Measurements from ENCODE around the gene PSMD1. TPM values are rescaled to one million over a fixed set of nuclear protein-coding genes. Genes with fewer than 3 reads are reported as not detected.

The PSMD1 gene
- total RNA-seq, 1 donor from 2014 or later, result 104 TPM

GRCh38 chr2:231110551-231110950 lies 53.9 kb downstream of the PSMD1 start:
- DNase-seq (ENCODE audit: extremely low read depth, low read depth, low spot score), result no peak

GRCh38 chr2:231111987-231112386 lies 55.3 kb downstream of the PSMD1 start:
- no peak for DNase-seq (ENCODE audit: extremely low read depth, low read depth, low spot score)

- no peak for DNase-seq (ENCODE audit: extremely low read depth, low read depth, low spot score)
These were observed 56.8 kb downstream of the PSMD1 start for GRCh38 chr2:231113489-231113888.

GRCh38 chr2:231115651-231116050 lies 59.0 kb downstream of the PSMD1 start:
- no peak for DNase-seq (ENCODE audit: extremely low read depth, low read depth, low spot score)

- no peak for DNase-seq (ENCODE audit: extremely low read depth, low read depth, low spot score)
These were observed 60.5 kb downstream of the PSMD1 start for GRCh38 chr2:231117148-231117547.

- DNase-seq (ENCODE audit: extremely low read depth, low read depth, low spot score), result no peak
These were observed 61.4 kb downstream of the PSMD1 start for GRCh38 chr2:231117922-231118613.

- no peak for DNase-seq (ENCODE audit: extremely low read depth, low read depth, low spot score)
These were observed 61.9 kb downstream of the PSMD1 start for GRCh38 chr2:231118614-231118942.

- no peak for DNase-seq (ENCODE audit: extremely low read depth, low read depth, low spot score)
These were observed 66.8 kb downstream of the PSMD1 start for GRCh38 chr2:231123362-231123898.

GRCh38 chr2:231124838-231125568 lies 68.3 kb downstream of the PSMD1 start, which contains the start of gene HTR2B:
TSS of gene HTR2B (minus strand) at chr2:231125042. CDS start at chr2:231123764, 1,278 bp downstream.
- no peak for DNase-seq (ENCODE audit: extremely low read depth, low read depth, low spot score)

GRCh38 chr2:231126123-231126522 lies 69.5 kb downstream of the PSMD1 start:
- no peak for DNase-seq (ENCODE audit: extremely low read depth, low read depth, low spot score)

- no peak for DNase-seq (ENCODE audit: extremely low read depth, low read depth, low spot score)
These were observed 70.8 kb downstream of the PSMD1 start for GRCh38 chr2:231127480-231127879.

GRCh38 chr2:231127936-231128335 lies 71.3 kb downstream of the PSMD1 start:
- no peak for DNase-seq (ENCODE audit: extremely low read depth, low read depth, low spot score)

- no peak for DNase-seq (ENCODE audit: extremely low read depth, low read depth, low spot score)
These were observed 71.9 kb downstream of the PSMD1 start for GRCh38 chr2:231128541-231128940.

- no peak for DNase-seq (ENCODE audit: extremely low read depth, low read depth, low spot score)
These were observed 72.5 kb downstream of the PSMD1 start for GRCh38 chr2:231129216-231129615.

- no peak for DNase-seq (ENCODE audit: extremely low read depth, low read depth, low spot score)
These were observed 73.8 kb downstream of the PSMD1 start for GRCh38 chr2:231130336-231131056.

GRCh38 chr2:231132129-231132528 lies 75.5 kb downstream of the PSMD1 start:
- peak; percentile 64 for DNase-seq (ENCODE audit: extremely low read depth, low read depth, low spot score)

GRCh38 chr2:231133365-231134099 lies 76.9 kb downstream of the PSMD1 start:
- no peak for DNase-seq (ENCODE audit: extremely low read depth, low read depth, low spot score)

- DNase-seq (ENCODE audit: extremely low read depth, low read depth, low spot score), result no peak
These were observed 78.4 kb downstream of the PSMD1 start for GRCh38 chr2:231134910-231135655.

- no peak for DNase-seq (ENCODE audit: extremely low read depth, low read depth, low spot score)
These were observed 82.0 kb downstream of the PSMD1 start for GRCh38 chr2:231138699-231139098.

GRCh38 chr2:231139796-231140195 lies 83.1 kb downstream of the PSMD1 start:
- DNase-seq (ENCODE audit: extremely low read depth, low read depth, low spot score), result no peak
